D721Med (cell line): Measurements from ENCODE around the gene GNAT2.

ENCODE experiments used
- DNase-seq: peaks from one replicate; pipeline ENCODE4 v3.0.0; 2011; ENCODE audit warnings: low spot score; ENCODE audit not compliant: insufficient read length
- FAIRE-seq: peaks from 2 replicates; lab custom pipeline; 2011; peaks lifted over from hg19 to GRCh38; lab: Jason Lieb, UNC
- TF ChIP-seq, protein P1 (sequence below): IDR thresholded peaks from 2 replicates; pipeline ENCODE4 v1.5.1; 2012; ENCODE audit warnings: mild to moderate bottlenecking, control low read depth; ENCODE audit not compliant: insufficient read depth; ENCODE audit errors: missing control alignments

GNAT2 gene

DNA sequence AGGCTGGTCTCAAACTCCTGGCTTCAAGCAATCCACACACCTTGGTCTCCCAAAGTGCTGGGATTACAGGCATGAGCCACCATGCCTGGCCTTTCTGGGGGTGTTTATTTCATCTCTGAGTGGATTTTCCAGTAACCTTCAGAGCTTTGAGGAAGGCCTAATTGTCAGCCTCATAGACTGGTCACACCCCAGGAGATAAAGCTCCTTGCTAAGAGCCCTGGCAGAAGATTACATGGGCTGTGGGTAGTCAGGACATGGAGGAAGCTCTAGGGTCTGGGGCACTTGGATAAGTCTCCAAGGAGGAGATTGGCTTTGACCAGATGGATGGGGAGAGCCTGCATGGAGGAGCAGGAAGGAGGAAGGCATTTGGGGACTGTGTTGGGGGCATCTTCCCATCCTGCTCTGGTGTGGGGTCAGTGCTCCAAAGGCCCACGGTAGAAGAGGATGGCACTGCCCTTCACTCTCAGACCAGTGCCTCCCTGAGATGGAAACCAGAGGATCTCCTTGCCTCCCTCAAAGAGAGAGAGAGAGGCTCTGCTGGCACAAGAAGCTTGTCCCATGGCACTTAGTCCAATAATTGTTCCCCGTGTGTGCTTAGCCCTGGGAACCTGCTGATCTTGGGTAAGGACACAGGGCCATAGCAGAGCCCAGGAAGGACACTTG lies 21.8 kb upstream of the GNAT2 start:
- DNase-seq (no peak), FAIRE-seq (no peak)
- TF ChIP-seq, protein P1, sequence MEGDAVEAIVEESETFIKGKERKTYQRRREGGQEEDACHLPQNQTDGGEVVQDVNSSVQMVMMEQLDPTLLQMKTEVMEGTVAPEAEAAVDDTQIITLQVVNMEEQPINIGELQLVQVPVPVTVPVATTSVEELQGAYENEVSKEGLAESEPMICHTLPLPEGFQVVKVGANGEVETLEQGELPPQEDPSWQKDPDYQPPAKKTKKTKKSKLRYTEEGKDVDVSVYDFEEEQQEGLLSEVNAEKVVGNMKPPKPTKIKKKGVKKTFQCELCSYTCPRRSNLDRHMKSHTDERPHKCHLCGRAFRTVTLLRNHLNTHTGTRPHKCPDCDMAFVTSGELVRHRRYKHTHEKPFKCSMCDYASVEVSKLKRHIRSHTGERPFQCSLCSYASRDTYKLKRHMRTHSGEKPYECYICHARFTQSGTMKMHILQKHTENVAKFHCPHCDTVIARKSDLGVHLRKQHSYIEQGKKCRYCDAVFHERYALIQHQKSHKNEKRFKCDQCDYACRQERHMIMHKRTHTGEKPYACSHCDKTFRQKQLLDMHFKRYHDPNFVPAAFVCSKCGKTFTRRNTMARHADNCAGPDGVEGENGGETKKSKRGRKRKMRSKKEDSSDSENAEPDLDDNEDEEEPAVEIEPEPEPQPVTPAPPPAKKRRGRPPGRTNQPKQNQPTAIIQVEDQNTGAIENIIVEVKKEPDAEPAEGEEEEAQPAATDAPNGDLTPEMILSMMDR = no peak

DNA sequence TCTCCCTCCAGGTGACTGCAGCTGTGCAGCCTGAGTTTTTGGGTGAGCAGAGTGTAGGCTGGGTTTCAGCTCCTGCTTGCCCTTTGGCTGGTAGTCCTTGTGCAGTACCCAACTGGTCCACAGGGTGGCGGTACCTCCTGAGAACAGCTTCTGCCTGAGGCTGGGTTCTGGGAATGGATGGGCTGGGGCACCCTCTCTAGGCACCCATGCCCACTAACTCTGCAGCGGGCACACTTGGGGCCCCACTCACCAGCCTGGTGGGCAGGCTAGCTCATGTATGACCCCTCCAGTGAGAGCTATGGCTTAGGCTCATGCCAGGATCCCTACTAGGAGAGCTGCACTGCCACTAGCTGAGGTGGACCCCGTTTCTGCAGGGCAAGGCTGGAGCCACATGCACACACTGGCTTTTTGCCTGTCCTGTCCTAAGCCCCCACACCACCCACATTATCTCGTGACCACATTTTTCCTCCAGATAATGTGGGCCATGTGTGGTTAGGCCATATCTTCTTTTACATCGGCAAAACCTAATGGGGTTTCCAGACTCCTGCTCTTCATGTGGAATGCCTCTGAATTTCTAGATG lies 21.0 kb upstream of the GNAT2 start:
- TF ChIP-seq, protein P1 = peak; percentile 68
- no peak for FAIRE-seq
- no peak for DNase-seq

DNA sequence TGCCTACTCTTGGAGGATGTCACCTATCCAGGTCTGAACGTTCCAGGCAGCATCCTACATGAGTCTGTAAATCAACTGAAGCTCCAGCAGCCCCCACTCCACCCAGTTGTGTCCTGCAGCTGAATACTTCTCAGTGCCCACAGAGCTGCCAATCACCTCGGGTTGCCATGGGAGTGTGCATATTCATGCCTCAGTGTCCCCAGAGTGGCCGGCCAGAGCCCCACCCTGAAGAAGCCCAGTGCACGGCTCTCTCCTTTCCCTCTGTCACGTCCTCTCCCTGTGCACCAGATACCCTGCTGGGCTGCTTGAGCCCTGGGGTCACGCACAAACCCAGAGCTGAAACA lies 20.4 kb upstream of the GNAT2 start:
- TF ChIP-seq, protein P1 = no peak
- DNase-seq (no peak), FAIRE-seq (no peak)

DNA sequence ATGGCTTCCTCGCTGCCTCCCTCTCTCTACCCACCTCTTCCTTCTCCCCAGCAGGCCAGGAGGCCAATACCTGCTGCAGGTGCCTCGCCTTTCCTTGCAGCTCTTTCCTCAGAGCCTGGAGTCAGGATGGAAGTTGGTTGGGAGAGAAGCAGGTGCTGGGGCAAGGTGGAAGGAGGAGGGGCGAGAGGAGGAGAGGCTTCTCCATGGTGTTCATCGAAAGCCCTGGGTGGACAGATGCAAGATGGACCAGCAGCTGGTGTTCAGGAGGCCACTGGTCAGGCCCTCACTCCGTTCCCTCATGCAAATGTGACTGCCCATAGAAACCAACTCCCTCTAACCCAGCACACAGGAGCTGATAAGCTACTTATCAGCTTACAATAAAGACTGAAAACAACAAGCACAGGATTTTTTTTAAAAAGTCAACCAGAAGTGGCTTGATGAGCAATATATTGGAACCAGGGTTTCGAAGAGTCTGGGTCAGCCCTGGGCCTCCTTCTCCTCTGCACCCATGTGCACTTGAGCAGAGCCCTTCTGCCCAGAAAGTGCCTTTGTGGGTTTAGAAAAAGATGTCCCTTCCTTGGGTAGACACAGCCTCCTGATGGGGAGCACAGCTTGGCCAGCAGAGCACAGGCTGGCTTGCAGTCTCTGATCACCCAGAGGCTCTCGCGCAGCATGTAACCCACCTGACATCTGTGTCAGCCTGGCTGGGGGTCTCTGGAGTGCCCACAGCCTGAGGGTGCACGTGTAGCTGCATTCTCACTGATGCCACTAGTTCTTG lies 19.8 kb upstream of the GNAT2 start:
- TF ChIP-seq, protein P1 = no peak
- no peak for FAIRE-seq
- DNase-seq = no peak

DNA sequence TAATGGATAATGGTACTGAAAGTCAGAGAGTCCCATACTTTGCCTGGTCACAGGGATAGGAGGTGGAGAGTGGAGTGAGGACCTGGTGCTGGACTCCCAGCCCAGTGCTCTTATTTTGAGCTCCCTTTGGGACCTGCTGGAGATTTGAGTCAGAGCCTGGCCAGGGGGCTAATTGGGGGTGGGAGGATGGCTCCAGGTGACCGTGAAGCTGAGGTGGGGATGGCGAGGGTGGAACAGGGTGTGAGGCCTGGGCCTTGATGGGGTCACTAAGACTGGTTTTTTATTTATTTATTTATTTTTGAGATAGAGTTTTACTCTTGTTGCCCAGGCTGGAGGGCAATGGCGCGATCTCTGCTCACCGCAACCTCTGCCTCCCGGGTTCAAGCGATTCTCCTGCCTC lies 18.0 kb upstream of the GNAT2 start:
- no peak for DNase-seq
- TF ChIP-seq, protein P1 = no peak
- no peak for FAIRE-seq

DNA sequence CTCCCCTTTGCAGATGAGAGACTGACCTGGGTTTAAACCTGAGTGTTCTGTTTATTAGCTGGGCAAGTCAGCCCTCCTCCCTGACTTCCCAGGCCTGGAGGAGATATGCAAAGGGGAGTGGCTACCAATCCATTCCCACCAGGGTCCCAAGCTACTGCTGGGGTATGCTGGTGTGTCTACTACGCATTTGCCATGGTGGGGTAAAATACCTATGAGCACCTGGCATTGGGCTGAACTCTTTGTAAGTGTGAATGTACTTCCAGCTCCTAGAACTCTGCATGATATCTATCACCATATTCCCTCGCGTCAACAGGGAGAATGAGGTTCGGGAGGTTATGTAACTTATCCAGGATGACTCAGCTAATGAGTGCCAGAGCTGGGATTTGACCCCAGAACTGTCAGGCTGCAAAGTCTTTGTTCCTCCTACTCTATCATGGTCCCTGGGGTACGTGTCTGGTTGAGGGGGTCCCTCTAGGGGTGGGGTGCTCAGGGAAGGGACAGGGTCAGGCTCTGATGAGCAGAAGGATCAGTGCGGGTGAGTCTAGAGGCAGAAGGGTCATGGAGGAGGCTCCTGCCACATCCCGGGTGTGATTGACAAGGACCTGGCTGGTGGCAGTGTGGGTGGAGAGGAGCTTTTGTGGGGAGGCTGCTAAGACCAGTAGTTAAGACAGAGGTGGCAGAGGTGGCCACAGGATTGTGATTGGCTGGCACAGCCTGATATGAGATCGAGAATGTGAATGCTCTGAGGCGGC lies 17.0 kb upstream of the GNAT2 start:
- no peak for FAIRE-seq
- DNase-seq = no peak
- TF ChIP-seq, protein P1 = no peak
